ENCODE data around the gene POLR3H. TPM values are rescaled to one million over a fixed set of nuclear protein-coding genes. Genes with fewer than 3 reads are reported as not detected.

The POLR3H gene
- total RNA-seq, 2 donors from 2014 or later = 11.6 to 15.6 TPM

- Mint-ChIP-seq H3K36me3 (ENCODE audit: insufficient read depth in 2 of 2) (peaks cover 2 to 4% of the 10 kb centered on the region in 2 donors), H3K27me3 (ENCODE audit: low read depth) (no peaks in the 10 kb centered on the region), H3K4me3 (no peak overlapping the region), H3K9me3 (no peaks in the 10 kb centered on the region), H3K27ac (no peak overlapping the region), H3K4me1 (ENCODE audit: low read depth) (peaks cover 9% of the 10 kb centered on the region)
- DNase-seq = no peak
- no peak for ATAC-seq (replicated peaks in 1 of 2)
These were observed 30.9 kb downstream of the POLR3H start for GRCh38 chr22:41513391-41513790.

GRCh38 chr22:41512421-41513194, 31.7 kb downstream of the POLR3H start:
- H3K36me3 Mint-ChIP-seq (ENCODE audit: insufficient read depth in 2 of 2) = peaks cover 2 to 4% of the 10 kb centered on the region in 2 donors
- no peak overlapping the region for H3K4me3 Mint-ChIP-seq
- no peak for DNase-seq
- H3K9me3 Mint-ChIP-seq = no peaks in the 10 kb centered on the region
- no peak for ATAC-seq (replicated peaks in 1 of 2)
- H3K27me3 Mint-ChIP-seq (ENCODE audit: low read depth) = no peaks in the 10 kb centered on the region
- H3K4me1 Mint-ChIP-seq (ENCODE audit: low read depth) = peaks cover 9% of the 10 kb centered on the region
- no peak overlapping the region for H3K27ac Mint-ChIP-seq

GRCh38 chr22:41511521-41511968, 32.7 kb downstream of the POLR3H start:
- peaks cover 2 to 4% of the 10 kb centered on the region in 2 donors for H3K36me3 Mint-ChIP-seq (ENCODE audit: insufficient read depth in 2 of 2)
- no peaks in the 10 kb centered on the region for H3K9me3 Mint-ChIP-seq
- DNase-seq (no peak), ATAC-seq (replicated peaks in 1 of 2) (no peak)
- H3K27ac Mint-ChIP-seq = no peak overlapping the region
- H3K27me3 Mint-ChIP-seq (ENCODE audit: low read depth) = no peaks in the 10 kb centered on the region
- no peaks in the 10 kb centered on the region for H3K4me1 Mint-ChIP-seq (ENCODE audit: low read depth)
- no peak overlapping the region for H3K4me3 Mint-ChIP-seq

GRCh38 chr22:41508770-41509170, 35.5 kb downstream of the POLR3H start:
- Mint-ChIP-seq H3K9me3 (no peaks in the 10 kb centered on the region), H3K27ac (no peak overlapping the region), H3K36me3 (ENCODE audit: insufficient read depth in 2 of 2) (peaks cover 2 to 4% of the 10 kb centered on the region in 2 donors), H3K4me1 (ENCODE audit: low read depth) (no peaks in the 10 kb centered on the region), H3K27me3 (ENCODE audit: low read depth) (no peaks in the 10 kb centered on the region), H3K4me3 (no peak overlapping the region)
- DNase-seq (no peak), ATAC-seq (replicated peaks in 1 of 2) (no peak)

GRCh38 chr22:41507330-41508063, 36.8 kb downstream of the POLR3H start:
- peaks cover 0 to 2% of the 10 kb centered on the region in 2 donors for H3K36me3 Mint-ChIP-seq (ENCODE audit: insufficient read depth in 2 of 2)
- ATAC-seq (replicated peaks in 1 of 2) = no peak
- H3K9me3 Mint-ChIP-seq = no peaks in the 10 kb centered on the region
- H3K4me3 Mint-ChIP-seq = no peak overlapping the region
- no peaks in the 10 kb centered on the region for H3K27me3 Mint-ChIP-seq (ENCODE audit: low read depth)
- no peaks in the 10 kb centered on the region for H3K4me1 Mint-ChIP-seq (ENCODE audit: low read depth)
- H3K27ac Mint-ChIP-seq = no peak overlapping the region
- DNase-seq = no peak

- Mint-ChIP-seq H3K4me1 (ENCODE audit: low read depth) (no peaks in the 10 kb centered on the region), H3K36me3 (ENCODE audit: insufficient read depth in 2 of 2) (peaks cover 0 to 2% of the 10 kb centered on the region in 2 donors), H3K4me3 (no peak overlapping the region), H3K27ac (no peak overlapping the region), H3K27me3 (ENCODE audit: low read depth) (no peaks in the 10 kb centered on the region), H3K9me3 (no peaks in the 10 kb centered on the region)
- no peak for ATAC-seq (replicated peaks in 1 of 2)
- DNase-seq = no peak
These were observed 38.6 kb downstream of the POLR3H start for GRCh38 chr22:41505511-41506220.

- Mint-ChIP-seq H3K27me3 (ENCODE audit: low read depth) (no peaks in the 10 kb centered on the region), H3K36me3 (ENCODE audit: insufficient read depth in 2 of 2) (peaks cover 0 to 2% of the 10 kb centered on the region in 2 donors), H3K9me3 (no peaks in the 10 kb centered on the region), H3K27ac (no peak overlapping the region), H3K4me3 (no peak overlapping the region), H3K4me1 (ENCODE audit: low read depth) (no peaks in the 10 kb centered on the region)
- DNase-seq (no peak), ATAC-seq (replicated peaks in 1 of 2) (no peak)
These were observed 39.5 kb downstream of the POLR3H start for GRCh38 chr22:41504816-41505215.

- H3K4me3 Mint-ChIP-seq = no peak overlapping the region
- DNase-seq (no peak), ATAC-seq (replicated peaks in 1 of 2) (no peak)
- no peak overlapping the region for H3K27ac Mint-ChIP-seq
- H3K36me3 Mint-ChIP-seq (ENCODE audit: insufficient read depth in 2 of 2) = peaks cover 0 to 2% of the 10 kb centered on the region in 2 donors
- no peaks in the 10 kb centered on the region for H3K27me3 Mint-ChIP-seq (ENCODE audit: low read depth)
- no peaks in the 10 kb centered on the region for H3K4me1 Mint-ChIP-seq (ENCODE audit: low read depth)
- no peaks in the 10 kb centered on the region for H3K9me3 Mint-ChIP-seq
These were observed 39.9 kb downstream of the POLR3H start for GRCh38 chr22:41504397-41504796.

- H3K4me3 Mint-ChIP-seq = no peak overlapping the region
- no peaks in the 10 kb centered on the region for H3K4me1 Mint-ChIP-seq (ENCODE audit: low read depth)
- ATAC-seq (replicated peaks in 1 of 2) (peak; percentile 66 to 69), DNase-seq (peak in 1 of 2 donors; percentile 27)
- H3K36me3 Mint-ChIP-seq (ENCODE audit: insufficient read depth in 2 of 2) = no peaks in the 10 kb centered on the region
- H3K9me3 Mint-ChIP-seq = no peaks in the 10 kb centered on the region
- H3K27me3 Mint-ChIP-seq (ENCODE audit: low read depth) = no peaks in the 10 kb centered on the region
- H3K27ac Mint-ChIP-seq = no peak overlapping the region
These were observed 43.1 kb downstream of the POLR3H start for GRCh38 chr22:41501209-41501608.

- no peaks in the 10 kb centered on the region for H3K4me1 Mint-ChIP-seq (ENCODE audit: low read depth)
- ATAC-seq (replicated peaks in 1 of 2) (no peak), DNase-seq (no peak)
- no peak overlapping the region for H3K4me3 Mint-ChIP-seq
- no peaks in the 10 kb centered on the region for H3K27me3 Mint-ChIP-seq (ENCODE audit: low read depth)
- no peaks in the 10 kb centered on the region for H3K36me3 Mint-ChIP-seq (ENCODE audit: insufficient read depth in 2 of 2)
- H3K9me3 Mint-ChIP-seq = no peaks in the 10 kb centered on the region
- H3K27ac Mint-ChIP-seq = no peak overlapping the region
These were observed 44.0 kb downstream of the POLR3H start for GRCh38 chr22:41500303-41500702.

- H3K9me3 Mint-ChIP-seq = no peaks in the 10 kb centered on the region
- H3K27me3 Mint-ChIP-seq (ENCODE audit: low read depth) = no peaks in the 10 kb centered on the region
- H3K36me3 Mint-ChIP-seq (ENCODE audit: insufficient read depth in 2 of 2) = no peaks in the 10 kb centered on the region
- DNase-seq (no peak), ATAC-seq (replicated peaks in 1 of 2) (no peak)
- no peaks in the 10 kb centered on the region for H3K4me1 Mint-ChIP-seq (ENCODE audit: low read depth)
- no peak overlapping the region for H3K27ac Mint-ChIP-seq
- H3K4me3 Mint-ChIP-seq = no peak overlapping the region
These were observed 44.5 kb downstream of the POLR3H start for GRCh38 chr22:41499624-41500280.

GRCh38 chr22:41498303-41498835, 45.9 kb downstream of the POLR3H start:
- no peak for ATAC-seq (replicated peaks in 1 of 2)
- no peaks in the 10 kb centered on the region for H3K27me3 Mint-ChIP-seq (ENCODE audit: low read depth)
- no peaks in the 10 kb centered on the region for H3K36me3 Mint-ChIP-seq (ENCODE audit: insufficient read depth in 2 of 2)
- DNase-seq = no peak
- H3K4me3 Mint-ChIP-seq = no peak overlapping the region
- H3K4me1 Mint-ChIP-seq (ENCODE audit: low read depth) = no peaks in the 10 kb centered on the region
- no peaks in the 10 kb centered on the region for H3K9me3 Mint-ChIP-seq
- H3K27ac Mint-ChIP-seq = no peak overlapping the region

All from activated T-cell treated with anti-CD3 and anti-CD28 coated beads, Interleukin-2, amount 50 U/mL, for 72 hours (primary cell).